Vagina (tissue), 2 donors: ENCODE results near the gene NOB1.

ENCODE experiments used
- POLR2A ChIP-seq, 2 donors: fragments of 450-650 bp; IDR thresholded peaks; one replicate each; pipeline ENCODE4 v1.6.1; 2017; ENCODE audit warnings: antibody characterized with exemption in 2 of 2, mild to moderate bottlenecking in 2 of 2, moderate library complexity in 2 of 2
- POLR2AphosphoS5 ChIP-seq, 2 donors: sonication (generic); formaldehyde crosslinking; IDR thresholded peaks; one replicate each; pipeline ENCODE4 v1.9.0; 2017; ENCODE audit warnings: antibody characterized with exemption in 2 of 2, mild to moderate bottlenecking in 2 of 2, low read depth in 1 of 2; ENCODE audit not compliant: insufficient read depth in 1 of 2
- TF ChIP-seq, protein P1 (sequence below), 3 experiments: fragments of 450-650 bp in 2 of 3; fragments of 200-600 bp in 1 of 3; sonication (generic) in 1 of 3; IDR thresholded peaks; one replicate each; pipeline ENCODE4 v1.5.1; 2017 to 2019; ENCODE audit warnings: antibody characterized with exemption in 3 of 3, mild to moderate bottlenecking in 2 of 3, moderate library complexity in 2 of 3

DNA sequence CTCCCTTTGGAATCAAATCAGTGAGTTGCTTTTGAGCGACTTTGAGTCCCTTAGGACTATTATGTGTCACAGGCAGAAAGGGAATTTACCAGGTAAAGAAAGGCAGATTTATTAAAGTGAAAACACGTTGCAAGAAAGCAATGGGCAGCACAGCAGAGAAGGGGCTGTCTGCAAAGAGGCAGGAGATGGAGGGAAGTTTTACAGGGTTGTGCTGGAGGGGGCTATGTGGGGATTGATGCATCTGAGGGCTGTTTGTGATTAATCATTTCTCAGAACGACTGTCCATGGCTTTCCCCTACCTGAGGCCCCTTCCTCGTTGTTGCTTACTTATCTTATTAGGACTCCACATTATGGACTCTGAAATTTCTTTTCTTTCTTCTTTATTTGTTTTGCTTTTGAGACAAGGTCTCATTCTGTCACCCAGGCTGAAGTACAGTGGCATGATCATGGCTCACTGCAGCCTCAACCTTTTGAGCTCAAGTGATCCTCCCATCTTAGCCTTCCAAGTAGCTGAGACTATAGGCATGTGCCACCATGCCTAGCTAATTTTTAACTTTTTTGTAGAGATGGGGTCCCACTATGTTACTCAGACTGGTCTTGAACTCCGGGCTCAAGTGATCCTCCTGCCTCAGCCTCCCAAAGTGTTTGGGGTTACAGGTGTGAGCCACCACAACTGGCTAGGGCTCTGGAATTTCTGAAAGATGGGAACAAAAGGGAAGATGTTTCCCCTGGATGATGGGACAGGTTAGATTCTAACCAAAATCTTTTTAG is 12.9 kb upstream of the NOB1 start:
- TF ChIP-seq, protein P1, sequence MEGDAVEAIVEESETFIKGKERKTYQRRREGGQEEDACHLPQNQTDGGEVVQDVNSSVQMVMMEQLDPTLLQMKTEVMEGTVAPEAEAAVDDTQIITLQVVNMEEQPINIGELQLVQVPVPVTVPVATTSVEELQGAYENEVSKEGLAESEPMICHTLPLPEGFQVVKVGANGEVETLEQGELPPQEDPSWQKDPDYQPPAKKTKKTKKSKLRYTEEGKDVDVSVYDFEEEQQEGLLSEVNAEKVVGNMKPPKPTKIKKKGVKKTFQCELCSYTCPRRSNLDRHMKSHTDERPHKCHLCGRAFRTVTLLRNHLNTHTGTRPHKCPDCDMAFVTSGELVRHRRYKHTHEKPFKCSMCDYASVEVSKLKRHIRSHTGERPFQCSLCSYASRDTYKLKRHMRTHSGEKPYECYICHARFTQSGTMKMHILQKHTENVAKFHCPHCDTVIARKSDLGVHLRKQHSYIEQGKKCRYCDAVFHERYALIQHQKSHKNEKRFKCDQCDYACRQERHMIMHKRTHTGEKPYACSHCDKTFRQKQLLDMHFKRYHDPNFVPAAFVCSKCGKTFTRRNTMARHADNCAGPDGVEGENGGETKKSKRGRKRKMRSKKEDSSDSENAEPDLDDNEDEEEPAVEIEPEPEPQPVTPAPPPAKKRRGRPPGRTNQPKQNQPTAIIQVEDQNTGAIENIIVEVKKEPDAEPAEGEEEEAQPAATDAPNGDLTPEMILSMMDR (IDR thresholded peaks at IDR 0.05) = no peak
- TF ChIP-seq POLR2AphosphoS5 (IDR thresholded peaks at IDR 0.05; ENCODE audit: insufficient read depth in 1 of 2, low read depth in 1 of 2) (no peak), POLR2A (IDR thresholded peaks at IDR 0.05) (no peak)
